ENCODE measurements around the gene ASTL. TPM values are rescaled to one million over a fixed set of nuclear protein-coding genes. Genes with fewer than 3 reads are reported as not detected.

The ASTL gene
- total RNA-seq, 4 donors from 2014 or later, result 0.84 to 3.3 TPM; not detected in 2

DNA sequence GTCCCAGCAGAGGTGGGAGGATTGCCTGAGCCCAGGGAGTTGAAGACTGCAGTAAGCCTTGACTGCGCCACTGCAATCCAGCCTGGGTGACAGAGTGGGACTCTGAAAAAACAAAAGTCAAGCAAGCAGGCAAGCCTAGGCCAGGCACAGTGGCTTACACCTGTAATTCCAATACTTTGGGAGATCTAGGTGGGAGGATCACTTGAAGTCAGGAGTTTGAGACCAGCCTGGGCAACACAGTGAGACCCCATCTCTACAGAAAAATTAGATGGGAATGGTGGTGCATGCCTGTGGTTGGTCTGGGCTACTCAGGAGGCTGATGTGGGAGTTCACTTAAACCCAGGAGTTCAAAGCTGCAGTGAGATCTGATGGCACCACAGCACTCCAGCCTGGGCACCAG, 41.7 kb upstream of the ASTL start:
- no peak for ATAC-seq (ENCODE audit: low FRiP score)
- no peak for DNase-seq (ENCODE audit: low spot score)
- TF ChIP-seq, protein P1, sequence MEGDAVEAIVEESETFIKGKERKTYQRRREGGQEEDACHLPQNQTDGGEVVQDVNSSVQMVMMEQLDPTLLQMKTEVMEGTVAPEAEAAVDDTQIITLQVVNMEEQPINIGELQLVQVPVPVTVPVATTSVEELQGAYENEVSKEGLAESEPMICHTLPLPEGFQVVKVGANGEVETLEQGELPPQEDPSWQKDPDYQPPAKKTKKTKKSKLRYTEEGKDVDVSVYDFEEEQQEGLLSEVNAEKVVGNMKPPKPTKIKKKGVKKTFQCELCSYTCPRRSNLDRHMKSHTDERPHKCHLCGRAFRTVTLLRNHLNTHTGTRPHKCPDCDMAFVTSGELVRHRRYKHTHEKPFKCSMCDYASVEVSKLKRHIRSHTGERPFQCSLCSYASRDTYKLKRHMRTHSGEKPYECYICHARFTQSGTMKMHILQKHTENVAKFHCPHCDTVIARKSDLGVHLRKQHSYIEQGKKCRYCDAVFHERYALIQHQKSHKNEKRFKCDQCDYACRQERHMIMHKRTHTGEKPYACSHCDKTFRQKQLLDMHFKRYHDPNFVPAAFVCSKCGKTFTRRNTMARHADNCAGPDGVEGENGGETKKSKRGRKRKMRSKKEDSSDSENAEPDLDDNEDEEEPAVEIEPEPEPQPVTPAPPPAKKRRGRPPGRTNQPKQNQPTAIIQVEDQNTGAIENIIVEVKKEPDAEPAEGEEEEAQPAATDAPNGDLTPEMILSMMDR (IDR thresholded peaks at IDR 0.05), result no peak

DNA sequence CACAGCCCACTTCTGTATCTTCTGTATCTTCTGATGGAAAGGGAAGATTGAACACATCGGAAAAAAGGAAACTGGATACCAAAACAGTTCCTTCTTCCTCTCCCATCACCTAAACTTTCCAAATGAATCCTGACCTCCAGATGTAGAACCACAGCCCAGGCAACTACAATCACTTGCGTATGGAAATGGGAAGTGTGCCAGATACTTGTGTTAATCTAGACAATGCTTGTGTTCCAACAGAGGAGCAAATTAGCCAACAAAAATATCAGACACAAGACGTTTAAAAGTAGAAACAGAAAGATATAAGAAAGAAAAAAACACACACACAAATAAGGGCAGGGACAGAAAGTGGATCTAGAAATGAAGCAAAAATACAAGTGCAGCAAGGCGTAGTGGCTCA, 38.4 kb upstream of the ASTL start:
- DNase-seq (ENCODE audit: low spot score), result no peak
- TF ChIP-seq, protein P1 (IDR thresholded peaks at IDR 0.05), result no peak
- no peak for ATAC-seq (ENCODE audit: low FRiP score)

DNA sequence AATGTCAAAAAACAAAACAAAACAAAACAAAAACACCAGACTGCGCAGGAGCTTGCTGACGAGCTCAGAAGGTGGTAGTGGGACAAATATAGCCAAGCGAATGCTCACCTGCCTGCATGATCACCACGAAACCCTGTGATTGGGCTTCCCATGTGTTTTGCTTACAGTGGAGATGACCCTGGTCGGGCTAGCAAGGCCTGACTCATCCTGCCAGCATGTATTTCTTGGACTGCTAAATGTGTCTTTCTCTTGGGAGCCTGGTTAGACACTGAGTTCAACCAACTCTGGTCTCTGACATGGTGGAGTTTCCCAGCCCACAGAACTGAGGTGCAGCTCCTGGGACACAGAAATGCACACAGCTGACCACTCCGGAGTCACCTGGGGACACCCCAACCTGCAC, 37.6 kb upstream of the ASTL start:
- TF ChIP-seq, protein P1 (IDR thresholded peaks at IDR 0.05), result no peak
- ATAC-seq (ENCODE audit: low FRiP score), result no peak
- no peak for DNase-seq (ENCODE audit: low spot score)

DNA sequence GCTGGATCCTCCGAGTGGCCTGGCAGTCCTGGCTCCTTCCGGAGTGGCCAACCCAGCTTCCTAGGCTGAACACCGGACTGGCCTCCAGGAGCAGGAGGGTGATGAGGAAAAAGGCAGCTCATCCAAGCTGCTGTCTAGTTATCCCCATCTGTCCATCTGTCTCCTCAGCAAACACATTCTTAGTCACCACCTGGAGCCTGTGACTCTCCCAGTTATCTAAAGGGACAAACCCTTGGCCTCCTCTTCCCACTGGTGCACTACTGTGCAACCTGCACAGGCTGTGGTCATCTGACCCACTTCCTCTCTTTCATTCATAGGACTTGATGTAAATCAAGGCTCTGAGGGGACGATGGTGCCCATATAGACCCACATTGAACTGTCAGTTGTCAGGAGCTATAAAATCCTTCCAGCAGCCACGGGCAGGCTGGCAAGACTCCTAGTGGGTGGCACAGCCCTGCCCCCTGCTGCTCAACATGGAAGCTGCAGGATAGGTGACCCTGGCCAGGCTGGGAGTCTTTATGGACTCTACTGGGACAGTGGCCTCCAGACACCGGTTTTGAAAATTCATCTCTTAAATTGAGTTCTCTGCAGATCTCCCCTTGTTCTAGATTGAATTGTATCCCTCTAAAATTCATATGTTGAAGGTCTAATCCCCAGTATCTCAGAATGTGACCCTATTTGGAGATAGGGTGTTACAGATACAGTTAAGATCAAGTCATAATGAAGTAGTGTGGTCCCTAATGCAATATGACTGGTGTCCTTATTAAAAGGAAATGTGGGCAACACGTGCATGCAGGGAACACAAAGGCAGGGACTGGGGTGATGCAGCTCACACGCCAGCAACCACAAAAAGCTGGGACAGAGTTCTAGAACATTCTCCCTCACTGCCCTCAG, 36.2 kb upstream of the ASTL start:
- DNase-seq (ENCODE audit: low spot score), result peak; percentile 67
- peak; percentile 90 for ATAC-seq (ENCODE audit: low FRiP score)
- TF ChIP-seq, protein P1 (IDR thresholded peaks at IDR 0.05), result peak in 2 of 3 donors; percentile 25 to 43

DNA sequence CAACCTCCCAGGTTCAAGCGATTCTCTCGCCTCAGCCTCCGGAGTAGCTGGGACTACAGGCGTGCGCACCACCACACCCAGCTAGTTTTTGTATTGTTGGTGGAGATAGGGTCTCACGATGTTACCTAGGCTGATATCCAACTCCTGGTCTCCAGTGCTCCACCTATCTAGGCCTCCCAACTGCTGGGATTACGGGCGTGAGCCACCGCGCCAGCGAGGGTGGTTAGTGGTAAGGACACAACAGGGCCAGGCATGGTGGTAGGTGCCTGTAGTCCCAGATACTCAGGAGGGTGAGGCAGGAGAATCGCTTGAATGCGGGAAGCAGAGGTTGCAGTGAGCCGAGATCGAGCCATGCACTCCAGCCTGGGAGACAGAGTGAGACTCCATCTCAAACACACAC, 33.5 kb upstream of the ASTL start:
- DNase-seq (ENCODE audit: low spot score), result no peak
- no peak for ATAC-seq (ENCODE audit: low FRiP score)
- TF ChIP-seq, protein P1 (IDR thresholded peaks at IDR 0.05), result no peak

DNA sequence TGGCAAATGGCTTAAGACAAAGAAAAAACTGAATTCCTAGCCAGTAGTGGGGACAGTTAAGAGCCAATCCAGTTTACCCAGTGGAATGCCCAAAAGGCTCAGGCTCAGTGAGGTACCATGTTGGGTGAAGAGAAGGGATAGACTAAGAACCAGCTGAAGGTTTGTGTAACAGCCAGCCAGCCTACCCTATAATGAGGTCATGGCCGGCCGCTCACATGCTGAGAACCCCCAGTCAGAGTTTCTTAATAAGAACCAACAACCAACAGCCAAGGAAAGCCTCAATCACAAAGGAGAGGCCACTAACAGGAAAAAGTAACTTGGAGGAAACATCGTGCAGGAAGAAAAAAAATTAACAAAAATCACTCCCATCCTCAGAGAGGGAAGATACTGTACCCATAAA, 32.3 kb upstream of the ASTL start:
- no peak for ATAC-seq (ENCODE audit: low FRiP score)
- TF ChIP-seq, protein P1 (IDR thresholded peaks at IDR 0.05), result no peak
- DNase-seq (ENCODE audit: low spot score), result no peak
